H54 (cell line): Measurements from ENCODE around the gene PTPRH.

Experiments used
- DNase-seq: peaks from one replicate; pipeline ENCODE4 v3.0.0; 2011; ENCODE audit warnings: low spot score, mixed read lengths; ENCODE audit not compliant: insufficient read length
- FAIRE-seq: peaks from 3 replicates; lab custom pipeline; 2011; peaks lifted over from hg19 to GRCh38; lab: Jason Lieb, UNC
- POLR2A ChIP-seq: IDR thresholded peaks from 2 replicates; pipeline ENCODE4 v1.6.1; 2011; ENCODE audit warnings: low read depth, mild to moderate bottlenecking, low read length

The PTPRH gene, protein sequence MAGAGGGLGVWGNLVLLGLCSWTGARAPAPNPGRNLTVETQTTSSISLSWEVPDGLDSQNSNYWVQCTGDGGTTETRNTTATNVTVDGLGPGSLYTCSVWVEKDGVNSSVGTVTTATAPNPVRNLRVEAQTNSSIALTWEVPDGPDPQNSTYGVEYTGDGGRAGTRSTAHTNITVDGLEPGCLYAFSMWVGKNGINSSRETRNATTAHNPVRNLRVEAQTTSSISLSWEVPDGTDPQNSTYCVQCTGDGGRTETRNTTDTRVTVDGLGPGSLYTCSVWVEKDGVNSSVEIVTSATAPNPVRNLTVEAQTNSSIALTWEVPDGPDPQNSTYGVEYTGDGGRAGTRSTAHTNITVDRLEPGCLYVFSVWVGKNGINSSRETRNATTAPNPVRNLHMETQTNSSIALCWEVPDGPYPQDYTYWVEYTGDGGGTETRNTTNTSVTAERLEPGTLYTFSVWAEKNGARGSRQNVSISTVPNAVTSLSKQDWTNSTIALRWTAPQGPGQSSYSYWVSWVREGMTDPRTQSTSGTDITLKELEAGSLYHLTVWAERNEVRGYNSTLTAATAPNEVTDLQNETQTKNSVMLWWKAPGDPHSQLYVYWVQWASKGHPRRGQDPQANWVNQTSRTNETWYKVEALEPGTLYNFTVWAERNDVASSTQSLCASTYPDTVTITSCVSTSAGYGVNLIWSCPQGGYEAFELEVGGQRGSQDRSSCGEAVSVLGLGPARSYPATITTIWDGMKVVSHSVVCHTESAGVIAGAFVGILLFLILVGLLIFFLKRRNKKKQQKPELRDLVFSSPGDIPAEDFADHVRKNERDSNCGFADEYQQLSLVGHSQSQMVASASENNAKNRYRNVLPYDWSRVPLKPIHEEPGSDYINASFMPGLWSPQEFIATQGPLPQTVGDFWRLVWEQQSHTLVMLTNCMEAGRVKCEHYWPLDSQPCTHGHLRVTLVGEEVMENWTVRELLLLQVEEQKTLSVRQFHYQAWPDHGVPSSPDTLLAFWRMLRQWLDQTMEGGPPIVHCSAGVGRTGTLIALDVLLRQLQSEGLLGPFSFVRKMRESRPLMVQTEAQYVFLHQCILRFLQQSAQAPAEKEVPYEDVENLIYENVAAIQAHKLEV

DNA sequence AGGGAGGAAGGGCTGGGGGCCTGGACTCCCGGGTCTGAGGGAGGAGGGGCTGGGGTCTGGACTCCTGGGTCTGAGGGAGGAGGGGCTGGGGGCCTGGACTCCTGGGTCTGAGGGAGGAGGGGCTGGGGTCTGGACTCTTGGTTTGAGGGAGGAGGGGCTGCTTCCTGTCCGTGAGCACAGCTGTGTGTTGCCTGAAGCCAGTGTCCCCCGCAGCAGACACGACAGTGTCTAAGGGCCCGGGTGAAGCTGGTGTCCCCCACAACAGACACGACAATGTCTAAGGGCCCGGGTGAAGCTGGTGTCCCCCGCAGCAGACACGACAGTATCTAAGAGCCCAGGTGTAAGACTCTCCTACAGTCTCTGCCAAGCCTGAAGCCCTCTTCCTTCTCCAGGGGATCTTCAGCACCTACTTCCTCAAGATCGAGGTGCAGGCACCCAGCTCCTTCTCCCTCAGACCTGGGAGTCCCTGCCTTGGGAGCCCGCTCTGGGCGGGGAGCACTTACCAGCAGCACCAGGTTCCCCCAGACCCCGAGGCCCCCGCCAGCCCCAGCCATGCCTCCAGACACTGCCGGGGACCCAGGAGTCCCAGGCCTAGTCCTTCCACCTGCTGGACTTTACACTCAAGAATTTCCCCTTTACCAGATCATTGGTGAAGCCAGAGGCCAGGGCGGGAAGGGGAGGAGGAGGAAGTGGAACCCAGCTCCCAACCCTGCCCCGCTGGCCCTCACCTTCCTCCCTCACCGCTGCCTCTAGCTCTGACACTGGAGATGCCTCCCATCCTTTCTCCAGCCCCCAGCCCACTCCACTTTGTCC is at the start of gene PTPRH:
TSS of gene PTPRH (minus strand) at position 622 of the 813 bp plus-strand sequence. CDS start at position 554, 68 bp downstream.
- FAIRE-seq: no peak
- no peak for DNase-seq
- no peak for TF ChIP-seq POLR2A

DNA sequence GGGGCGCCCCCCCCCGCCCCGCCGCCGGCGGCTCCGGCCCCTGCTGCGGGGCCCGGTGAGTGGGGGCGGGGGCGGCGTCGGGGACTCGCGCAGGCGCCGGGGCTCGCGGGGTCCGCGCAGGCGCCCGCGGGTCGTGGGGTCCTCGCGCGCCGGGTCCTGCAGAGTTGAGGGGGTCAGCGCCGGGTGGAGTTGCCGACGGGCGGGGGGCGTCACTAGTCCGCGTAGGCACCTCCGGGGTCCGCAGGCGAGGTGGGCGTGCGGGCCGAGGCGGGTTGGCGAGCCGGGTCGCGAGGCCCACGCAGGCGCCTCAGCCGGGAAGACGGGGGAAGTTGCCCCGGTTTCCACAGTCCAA is 49.2 kb upstream of the PTPRH start:
- peak; percentile 68 for DNase-seq
- FAIRE-seq: no peak
- no peak for TF ChIP-seq POLR2A

DNA sequence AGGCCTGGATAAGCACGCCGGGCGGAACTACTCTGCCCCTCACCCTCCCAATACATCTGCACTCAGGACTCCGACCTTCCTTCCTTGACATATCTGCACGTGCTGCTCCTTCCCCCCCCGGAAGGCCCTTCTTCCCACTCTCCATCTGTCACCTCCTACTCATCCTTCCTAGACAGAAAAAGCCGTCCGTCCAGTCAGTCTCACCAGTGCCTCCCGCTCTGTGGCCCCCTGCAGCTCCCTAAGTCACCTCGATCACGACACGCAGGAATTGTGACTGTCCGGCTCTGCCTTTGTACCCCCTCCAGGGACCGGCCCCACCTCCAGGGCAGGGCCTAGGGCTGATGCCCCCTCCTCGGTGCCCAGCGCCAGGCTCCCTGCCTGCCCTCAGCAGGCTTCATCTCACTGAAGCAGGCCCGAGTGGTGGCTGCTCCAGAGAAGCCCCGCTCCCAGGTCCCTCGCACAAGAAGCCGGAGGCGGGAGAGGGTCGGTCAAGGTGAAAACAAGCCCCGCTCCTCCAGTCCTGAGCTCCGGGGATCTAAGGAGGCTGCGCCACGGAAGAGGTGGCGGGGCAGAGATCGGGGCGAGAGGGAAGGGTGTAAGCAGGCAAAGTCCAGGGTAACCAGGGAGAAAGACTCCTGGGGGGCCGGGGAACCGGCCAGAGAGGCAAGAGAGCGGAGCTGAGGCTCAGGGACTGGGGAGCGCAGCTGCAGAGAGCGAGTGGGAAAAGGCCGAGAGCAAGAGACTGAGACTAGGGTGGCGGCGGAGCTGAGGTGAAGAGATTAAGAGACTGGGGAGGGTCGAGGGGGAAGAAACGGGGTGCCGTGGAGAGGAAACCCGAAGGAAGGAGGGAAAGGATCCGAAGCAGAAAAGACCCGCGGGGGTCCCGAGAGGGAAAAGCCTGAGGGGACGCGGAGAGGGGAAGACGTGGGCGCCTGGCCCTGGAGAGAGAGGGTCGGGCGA is 48.4 kb upstream of the PTPRH start:
- FAIRE-seq: no peak
- peak; percentile 66 for DNase-seq
- TF ChIP-seq POLR2A: no peak

DNA sequence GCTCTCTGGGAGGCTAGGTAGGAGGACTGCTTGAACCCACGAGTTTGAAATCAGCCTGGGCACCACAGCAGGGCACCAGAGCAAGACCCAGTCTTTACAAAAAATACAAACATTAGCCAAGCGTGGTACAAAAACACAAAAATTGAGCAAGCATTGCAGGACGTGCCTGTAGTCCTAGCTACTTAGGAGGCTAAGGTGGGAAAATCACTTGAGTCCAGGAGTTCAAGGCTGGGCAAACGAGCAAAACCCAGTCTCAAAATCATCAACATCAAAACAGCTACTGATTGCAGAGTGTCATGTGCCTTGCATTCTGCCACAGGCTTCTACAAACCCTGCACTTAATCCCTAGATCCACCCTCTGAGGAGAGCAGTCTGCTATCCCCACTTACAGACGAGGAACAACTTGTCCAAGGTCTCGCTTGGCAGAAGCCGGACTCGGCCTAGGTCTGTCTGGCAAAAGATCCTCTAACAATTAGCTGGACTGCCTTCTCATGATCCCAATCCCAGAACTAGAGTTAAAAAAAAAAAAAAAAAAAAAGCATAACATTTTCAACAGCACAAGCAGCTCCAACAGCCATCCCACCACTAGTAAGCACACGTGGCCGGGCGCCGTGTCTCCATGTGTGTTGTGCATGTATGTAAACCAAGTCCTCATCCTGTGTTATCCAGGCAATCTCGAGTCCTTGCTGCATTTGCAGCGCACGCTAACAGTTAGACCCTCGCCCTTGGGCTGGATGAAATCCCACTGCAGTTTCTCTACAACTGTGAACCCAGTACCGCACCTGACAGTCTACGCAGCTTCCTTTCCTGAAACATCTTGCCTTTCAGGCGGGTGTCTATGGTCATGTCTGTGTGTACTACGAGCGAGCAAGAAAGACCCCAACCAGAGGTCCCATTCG is 47.5 kb upstream of the PTPRH start:
- TF ChIP-seq POLR2A: no peak
- DNase-seq: no peak
- FAIRE-seq: no peak

DNA sequence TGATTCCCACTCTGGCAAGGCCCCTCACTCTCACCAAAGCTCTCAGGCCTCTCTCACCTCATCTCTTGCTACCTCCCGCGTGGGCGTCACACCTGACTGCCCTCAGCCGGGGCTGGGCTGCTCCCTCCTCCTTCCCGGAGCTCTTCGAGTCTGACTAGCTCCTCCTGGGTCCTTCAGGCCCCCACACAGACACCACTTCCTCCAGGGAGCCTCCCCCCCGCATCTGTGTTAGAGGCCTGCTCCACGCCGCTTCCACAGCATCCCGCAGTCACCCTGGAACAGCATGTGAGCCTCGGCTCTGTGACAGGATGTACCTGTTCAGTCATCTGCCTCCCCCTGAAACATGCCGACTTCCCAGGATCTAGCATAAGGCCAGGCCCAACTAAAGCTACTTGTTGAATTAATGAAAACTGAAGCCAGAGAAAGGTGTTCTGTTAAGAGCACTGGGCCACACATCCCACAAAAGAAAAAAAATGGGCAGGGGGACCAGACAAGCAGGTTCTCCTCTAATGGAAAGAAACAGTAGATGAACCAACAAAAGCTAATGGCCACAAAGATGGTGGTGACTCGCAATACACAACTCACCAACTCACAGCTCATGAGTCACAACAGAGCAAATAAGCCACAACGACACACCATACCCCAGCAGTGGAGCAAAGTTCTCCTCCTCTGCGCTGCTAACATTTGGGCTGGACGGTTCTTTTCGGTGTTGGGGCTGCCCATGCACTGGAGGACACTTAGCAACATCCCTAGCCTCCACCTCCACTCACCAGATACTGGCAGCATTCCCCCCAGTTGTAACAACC is 46.5 kb upstream of the PTPRH start:
- TF ChIP-seq POLR2A: no peak
- FAIRE-seq: no peak
- peak; percentile 97 for DNase-seq

- FAIRE-seq (no peak), DNase-seq (no peak)
- TF ChIP-seq POLR2A: no peak
These were observed 45.3 kb upstream of the PTPRH start for GRCh38 chr19:55254625-55254977.

DNA sequence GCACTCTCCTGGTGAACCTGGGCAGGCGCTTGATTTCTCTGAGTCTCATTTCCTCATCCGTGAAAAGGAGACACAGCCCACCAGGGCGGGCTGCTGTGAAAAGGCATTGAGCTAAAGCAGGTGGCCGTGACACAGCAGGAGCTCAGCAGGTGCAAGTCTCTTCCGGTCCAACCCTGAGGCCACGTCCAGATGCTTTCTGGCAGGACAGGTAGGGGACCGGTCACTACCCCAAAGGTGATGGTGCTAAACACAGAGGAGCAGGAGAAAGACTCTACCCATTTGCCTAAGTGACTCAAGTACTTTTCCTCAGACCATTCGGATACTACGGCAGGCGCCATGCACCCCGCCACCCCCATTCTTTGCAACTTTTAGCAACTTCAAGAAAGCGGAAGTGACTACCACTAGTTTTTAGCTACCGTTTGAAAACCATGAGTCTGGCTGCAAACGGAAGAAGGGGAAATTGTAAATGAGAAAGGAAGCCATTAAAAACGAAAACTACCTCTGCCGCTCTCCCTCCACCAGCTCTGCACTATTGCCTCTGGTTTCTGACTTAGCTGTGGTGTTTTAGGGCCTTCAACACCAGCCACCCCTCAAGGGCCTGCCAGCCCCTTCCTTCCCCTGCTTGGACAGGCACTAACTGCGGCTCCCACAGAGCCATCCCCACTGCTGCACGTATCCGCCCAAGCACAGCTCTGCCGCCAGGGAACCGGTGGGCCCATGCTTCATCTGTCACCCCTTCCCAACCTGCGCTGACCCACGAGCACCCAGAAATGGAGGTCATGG is 44.7 kb upstream of the PTPRH start:
- no peak for TF ChIP-seq POLR2A
- FAIRE-seq: no peak
- no peak for DNase-seq

DNA sequence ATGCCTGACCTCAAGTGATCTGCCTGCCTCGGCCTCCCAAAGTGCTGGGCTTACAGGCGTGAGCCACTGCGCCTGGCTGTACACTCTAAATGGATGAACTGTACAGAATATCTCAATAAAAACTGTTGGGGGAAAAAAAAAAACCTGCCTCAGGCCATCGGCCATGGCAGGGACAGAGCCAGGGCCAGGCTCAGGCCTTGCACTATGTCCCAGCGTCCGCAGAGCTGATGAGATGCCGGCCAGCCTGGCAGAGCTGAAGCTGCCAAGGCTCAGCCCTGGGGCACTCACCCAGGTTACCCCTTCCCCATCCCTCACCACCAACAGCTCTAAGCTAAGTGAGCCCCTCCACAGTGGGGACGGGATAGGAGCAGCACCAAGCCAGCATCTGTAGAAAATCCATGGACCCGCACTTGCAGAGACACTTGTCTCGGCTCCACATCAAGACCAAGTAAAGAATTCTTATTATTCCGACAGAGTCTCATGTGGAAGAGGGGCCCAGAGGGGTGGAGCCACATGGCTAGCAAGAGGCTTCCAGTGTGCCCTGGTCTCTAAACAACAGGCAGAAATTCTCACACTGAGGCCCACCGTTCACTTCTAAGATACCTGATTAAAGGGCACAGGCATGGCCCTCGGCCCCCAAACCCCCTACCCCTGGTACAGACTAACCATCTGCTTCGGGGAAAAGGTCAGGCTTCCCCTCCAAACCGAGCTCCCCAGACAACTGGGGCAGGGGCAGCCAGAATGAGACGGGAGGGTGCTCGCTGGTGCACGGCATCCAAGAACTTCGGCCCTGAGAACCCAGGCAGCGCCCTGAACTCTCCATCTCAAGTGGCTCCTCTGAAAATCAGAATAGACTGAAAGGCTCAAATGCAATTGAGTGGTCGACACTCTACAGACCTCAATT is 43.7 kb upstream of the PTPRH start:
- FAIRE-seq (no peak), DNase-seq (no peak)
- no peak for TF ChIP-seq POLR2A

DNA sequence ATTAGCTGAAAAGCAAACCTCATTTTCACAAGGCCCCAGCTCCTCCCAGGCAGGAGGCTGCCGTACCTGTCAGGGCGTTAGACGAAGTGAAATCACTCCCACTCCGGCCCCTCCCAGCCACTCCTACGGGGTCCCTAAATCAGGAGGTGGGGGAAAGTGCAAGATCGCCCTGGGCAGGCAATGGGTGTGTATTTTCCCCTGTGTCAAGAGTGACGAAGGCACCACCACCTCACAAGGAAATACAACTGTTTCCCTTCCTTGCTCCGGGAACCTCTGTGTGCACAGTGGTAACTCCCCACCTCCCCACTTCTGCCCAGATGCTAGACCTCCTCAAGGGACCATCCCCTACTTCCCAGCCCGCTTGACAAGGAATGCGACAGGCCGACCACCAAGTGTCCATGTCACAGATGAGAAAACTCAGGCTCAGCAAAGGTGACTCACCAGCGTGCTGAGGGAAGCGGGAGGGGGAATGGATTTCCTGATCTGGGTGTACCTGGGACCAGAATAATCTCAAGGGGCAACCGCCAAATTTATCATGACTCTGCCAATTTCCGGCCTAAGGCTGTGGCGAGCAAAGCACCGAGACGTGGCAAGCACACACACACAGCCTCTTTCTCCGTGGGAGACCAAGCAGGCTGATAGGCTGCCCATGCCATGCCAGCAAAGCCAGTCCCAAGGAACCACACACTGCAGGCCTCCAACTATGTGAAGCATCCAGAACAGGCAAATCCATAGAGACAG is 42.2 kb upstream of the PTPRH start:
- TF ChIP-seq POLR2A: no peak
- FAIRE-seq (no peak), DNase-seq (peak; percentile 82)
